CD4-positive, alpha-beta T cell treated with Interleukin-17A for 1 hour (primary cell): ENCODE results near the gene SUMF1.
"Not testable (repeated sequence)": the region's sequence is repeated elsewhere in the genome, so short reads cannot be mapped to it uniquely, and the experiment has no call there.

Experiments
- DNase-seq: peaks from one replicate; pipeline ENCODE4 v3.0.0-alpha.2; 2020

Gene SUMF1

DNA sequence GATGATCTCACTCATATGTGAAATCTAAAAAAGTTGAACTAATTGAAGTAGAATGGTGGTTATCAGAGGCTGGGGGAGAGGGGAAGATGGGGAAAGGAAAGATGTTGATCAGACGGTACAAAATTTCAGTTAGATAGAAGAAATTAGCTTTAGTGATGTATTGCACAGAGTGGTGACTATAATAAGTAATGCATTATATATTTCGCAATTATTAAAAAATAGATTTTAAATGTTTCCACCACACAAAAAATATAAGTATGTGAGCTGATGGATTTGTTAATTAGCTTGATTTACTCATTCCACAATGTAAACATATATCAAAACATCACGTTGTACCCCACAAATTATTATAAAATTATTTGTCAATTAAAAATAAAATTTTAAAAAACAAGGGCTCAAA lies 8.1 kb downstream of the SUMF1 start:
- DNase-seq, result no peak

DNA sequence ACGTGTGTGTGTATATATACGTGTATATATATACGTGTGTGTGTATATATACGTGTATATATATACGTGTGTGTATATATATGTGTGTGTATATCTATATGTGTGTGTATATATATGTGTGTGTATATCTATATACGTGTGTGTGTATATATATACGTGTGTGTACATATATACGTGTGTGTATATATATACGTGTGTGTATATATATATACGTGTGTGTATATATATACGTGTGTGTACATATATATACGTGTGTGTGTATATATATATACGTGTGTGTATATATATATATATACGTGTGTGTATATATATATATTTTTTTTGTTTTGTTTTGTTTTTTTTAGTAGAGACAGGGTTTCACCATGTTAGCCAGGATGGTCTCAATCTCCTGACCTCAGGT lies 10.3 kb downstream of the SUMF1 start:
- DNase-seq, result not testable (repeated sequence)

DNA sequence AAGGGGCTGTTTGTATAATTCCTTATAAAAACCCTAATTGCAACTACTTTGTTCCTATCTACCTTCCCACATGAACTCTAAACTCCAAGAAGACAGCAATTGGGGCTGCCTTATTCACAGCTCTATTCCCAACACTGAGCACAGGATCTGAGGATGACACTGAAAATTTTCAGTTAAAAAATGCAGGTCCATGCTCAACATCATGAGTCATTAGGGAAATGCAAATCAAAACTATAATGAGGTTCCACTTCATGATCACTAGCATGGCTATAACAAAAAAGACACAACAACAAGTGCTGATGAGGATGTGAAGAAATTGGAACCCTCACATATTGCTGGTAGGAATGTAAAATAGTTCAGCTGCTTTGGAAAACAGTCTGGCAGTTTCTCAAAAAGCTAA lies 12.9 kb downstream of the SUMF1 start:
- DNase-seq, result no peak

DNA sequence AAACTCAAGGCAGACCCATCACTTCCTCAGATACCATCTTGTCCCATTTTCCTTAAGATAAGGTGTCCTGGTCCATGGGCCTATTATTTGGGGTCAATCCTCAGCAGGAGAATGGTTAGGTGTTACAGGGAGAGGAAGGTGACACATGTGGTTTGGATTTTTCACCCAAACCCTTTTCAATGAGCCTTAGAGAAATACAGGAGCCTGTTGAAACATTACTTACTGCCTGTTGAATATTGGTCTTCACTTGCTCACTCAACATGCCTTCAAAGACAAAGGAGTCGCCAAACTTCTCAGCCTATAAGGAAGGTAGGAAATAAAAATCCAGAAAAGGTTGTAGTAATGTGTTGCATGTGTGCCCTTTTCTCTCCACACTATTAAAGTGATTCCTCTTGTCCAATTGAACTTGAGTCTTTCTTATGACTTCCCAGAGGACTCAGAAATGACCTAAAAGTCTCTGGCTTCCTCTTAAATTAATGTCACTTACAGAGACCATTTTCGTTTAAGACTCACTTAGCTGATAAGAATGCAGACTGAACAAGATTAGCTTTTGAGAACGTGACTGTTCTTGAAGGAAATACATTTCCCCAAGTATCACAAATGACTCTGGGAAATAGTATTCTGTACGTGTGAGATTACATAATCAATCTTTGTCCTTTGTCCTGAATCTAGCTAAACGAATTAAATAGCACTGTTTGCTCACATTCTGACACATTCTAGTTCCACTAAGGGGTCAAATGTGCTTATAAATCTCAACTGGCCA lies 17.8 kb downstream of the SUMF1 start:
- DNase-seq, result no peak

DNA sequence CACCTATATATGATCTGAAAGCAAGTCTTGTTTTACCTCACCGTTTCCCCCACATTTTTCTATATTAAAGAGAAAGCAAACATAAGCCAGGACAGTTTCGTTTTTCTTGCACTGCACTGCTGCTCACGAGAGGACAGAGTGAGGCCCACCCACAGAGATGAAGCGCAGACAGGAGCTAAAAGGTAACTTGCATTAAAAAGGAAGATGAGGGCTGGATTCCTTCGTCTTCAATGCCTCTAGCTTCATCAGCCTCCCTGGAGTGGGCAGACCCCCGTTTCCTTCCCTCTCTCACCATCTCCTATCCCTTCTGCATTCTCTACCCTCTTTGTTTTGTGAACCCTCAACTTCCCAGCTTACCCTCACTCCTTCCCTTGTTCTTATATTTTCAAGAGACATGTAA lies 18.9 kb downstream of the SUMF1 start:
- no peak for DNase-seq

DNA sequence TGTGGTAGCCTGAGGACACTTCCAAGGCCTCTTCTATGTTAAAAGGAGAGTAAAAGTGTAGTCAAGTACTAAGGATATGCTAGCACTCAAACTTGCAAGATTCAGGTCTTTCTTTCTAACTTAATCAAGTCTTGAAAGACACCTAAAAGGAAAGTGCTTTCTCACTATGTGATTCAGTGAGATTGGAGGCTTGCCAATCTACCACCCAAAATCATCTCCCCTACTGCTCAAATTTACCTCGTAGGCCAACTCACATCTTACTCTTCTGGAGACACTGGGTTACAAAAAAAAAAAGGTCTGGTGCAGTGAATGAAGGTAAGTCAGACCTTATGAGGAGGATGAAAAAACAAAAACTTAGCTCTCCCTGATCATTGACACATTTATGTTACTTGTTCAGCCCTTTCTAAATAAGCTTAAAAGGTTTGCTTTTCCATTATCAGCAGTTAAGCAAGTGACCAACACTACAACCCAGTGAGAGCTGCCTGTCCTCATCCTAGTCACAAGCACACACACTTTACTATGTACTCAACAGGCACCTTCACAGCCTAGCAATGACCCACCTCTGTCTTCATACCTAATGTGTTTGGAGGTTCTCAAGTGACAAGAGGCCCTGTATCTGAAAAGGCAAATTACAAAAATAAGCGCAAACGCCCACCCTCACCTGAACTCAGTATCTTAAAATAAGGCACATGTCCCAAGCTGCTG lies 19.6 kb downstream of the SUMF1 start:
- no peak for DNase-seq

DNA sequence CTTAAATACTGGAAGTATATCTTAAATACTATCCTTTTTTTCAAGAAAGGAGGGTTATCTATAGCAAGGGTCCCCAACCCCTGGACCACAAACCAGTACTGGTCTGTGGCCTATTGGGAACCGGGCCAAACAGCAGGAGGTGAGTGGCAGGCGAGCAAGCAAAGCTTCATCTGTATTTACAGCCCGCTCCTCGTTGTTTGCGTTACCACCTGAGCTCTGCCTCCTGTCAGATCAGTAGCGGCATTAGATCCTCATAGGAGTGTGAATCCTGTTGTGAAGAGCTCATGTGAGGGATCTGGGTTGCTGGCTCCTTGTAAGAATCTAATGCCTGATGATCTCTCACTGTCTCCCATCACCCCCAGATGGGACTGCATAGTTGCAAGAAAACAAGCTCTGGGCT lies 26.1 kb downstream of the SUMF1 start:
- no peak for DNase-seq

DNA sequence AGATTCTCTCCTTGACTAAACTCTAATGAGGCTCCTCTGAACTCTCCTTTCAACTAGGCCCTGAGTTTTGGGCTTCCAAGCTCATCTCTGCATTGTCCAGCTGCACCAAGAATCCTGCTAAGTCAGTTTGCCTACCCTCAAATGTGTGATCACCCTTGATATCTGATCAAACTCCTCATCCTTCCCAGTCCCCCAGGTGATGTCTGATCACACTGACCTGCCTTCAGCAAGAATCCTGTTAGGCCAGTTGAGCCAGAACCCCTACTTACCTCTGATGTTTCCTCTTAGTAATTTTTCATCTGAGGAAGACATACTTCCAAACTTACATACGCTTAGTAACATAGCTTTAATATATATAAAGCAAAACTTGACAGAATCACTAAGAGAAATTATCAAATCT lies 28.8 kb downstream of the SUMF1 start:
- DNase-seq, result no peak

DNA sequence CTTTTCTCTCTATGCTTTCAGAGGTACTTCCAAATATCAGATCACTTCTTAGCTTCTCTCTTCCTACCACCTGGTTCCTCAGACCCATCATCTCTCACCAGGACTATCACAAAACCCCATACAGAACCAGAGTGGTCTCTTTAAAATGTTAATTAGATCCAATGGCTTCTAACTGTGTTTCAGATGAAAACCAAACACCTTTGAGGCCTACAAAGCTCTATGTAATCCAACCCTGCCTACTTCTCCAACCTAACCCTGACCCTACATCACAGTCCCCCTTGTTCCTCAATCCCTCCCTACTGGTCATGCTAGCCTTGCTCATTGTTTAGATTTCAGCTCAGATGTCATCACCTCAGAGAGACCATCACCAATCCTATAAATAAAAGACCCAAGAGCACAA lies 34.8 kb downstream of the SUMF1 start:
- DNase-seq, result no peak

DNA sequence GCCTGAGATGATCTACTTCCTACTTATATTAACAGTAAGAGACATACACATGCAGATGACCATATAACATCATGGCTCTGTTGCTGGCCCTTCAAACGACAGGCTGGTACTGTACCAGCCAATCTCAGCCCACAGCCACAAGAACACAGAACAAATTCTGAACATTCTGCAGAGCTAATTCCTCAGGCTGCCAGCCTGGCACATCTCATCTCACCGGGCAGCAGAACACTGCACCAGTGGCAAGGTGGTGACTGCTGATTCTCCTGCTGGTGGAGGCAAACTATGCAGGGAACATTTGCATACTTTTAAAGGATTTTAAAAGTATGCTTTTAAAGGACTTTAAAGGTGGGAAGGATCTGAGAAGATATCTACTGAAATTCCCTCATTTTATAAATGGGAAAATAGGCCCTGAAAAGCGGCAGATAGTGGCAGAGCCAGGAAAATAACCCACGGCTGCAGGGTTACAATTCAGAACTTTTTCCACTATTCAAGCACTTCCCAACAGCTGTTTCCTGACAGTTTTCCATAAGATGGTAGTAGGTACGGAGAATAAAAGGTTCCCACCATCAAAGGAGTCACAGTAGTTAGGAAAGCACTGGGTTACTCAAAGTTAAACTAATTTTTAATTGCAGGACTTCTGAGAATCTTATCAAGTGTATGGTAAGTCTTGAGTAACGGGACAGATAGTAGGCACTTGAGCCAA lies 37.3 kb downstream of the SUMF1 start:
- DNase-seq, result no peak

DNA sequence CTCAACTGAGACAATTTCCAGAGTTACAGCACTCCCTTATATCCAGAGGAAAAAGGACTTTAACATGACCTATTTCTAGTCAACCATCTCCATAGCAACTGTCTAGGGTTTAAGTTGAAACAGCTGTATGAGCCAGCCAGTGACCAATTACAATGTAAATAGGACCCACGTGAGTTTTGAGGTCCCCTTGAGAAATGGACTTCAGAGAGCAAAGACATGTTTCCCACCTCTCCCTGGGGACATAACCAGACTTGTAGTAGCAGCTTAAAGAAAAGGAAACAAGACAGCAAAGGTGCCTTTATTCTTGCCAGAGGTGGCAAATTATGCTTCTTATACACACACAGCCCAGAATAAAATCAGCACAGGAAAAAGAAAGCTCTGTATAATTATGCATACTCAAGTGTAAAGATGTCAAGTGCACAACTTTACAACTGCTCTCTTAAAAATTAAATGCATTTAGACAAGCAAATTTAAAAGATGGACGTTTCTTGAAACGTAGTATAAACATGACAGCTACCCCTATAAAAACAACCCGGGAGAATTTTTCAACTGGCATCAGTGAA lies 40.2 kb downstream of the SUMF1 start:
- DNase-seq, result no peak

DNA sequence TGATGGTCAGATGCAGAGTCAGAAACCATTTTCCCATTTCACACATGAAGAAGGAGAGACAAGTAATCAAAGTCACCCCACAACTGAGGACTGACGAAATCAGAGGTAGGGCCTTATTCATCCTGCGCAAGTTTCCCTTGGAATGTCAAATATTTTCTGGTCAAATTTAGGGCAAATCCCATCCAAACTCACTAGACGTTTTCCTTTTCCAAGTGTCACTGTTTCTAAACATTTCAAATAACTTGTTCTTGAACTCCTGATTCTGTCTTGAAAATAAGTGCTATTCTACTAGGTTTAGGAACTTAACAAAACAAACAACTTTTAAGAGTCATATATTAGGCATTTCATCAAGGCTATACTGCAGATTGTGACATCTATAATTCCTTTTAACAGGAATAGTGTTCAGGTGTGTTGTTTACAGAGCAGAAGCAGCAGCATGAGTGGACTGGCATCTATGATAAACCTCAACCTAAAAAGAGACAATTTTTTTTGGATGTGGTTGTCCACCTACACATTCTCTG lies 40.7 kb downstream of the SUMF1 start:
- no peak for DNase-seq

DNA sequence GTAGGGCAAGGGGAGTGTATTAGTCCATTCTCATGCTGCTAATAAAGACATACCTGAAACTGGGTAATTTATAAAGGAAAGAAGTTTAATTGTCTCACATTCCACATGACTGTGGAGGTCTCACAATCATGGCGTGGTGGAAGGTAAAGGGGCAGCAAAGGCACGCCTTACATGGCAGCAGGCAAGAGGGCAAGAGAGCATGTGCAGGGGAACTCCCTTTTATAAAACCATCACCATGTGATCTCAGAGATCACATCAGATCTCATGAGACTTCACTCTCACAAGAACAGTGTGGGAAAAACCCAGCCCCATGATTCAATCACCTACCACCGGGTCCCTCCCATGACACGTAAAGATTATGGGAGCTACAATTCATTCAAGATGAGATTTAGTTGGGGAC lies 41.4 kb downstream of the SUMF1 start:
- no peak for DNase-seq

DNA sequence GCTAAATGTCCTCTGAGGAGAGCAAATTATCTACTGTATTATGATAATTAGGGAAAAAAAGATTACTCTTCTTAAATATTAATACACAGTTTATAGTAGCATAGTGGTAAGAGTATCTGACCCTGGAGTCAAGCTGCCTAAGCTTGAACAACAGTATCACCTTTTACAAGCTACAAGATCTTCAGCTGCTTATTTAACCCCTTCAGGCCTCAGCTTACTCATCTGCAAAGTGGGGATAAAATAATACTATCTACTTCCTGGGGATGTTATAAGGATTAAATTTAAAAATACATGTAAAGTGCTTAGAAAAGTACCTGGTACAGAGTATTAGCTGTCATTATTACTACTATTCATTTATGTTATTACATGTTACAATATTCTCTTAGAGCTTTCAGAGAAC lies 42.0 kb downstream of the SUMF1 start:
- no peak for DNase-seq

DNA sequence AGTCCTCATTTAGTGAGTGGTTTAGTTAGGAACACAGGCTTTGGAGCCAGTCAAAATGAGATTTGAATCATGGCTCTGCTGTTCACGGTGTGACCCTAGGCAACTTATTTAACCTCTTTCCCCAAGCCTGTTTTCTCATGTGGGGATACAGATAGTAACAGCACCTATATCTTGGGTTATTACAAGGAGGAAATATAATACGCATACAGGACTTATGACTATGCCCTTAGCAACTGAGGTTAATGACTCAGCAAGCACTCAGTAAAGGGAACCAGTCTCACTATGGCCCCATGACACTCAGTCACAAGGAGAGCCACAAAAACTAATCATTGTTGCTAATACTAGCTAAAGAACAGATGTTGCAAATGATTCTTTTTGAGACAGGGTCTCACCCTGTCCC lies 45.9 kb downstream of the SUMF1 start:
- no peak for DNase-seq

DNA sequence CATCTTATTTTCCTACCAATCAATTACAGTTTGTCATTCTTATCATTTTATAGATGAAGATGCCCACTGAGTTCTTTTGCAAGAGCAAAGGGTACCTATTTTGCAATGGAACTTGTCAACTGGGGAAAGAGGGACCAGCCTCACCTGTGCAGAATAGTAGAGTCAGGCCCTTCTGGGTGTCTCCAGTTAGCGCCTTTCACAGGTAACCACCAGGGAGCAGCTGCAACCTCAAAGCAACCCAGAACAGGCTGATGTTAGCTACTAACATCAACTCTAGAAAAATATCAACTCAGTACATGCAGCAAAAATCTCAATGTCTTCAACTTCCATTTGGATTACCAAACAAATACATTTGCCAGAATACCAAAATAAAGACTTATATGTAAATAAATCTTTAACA lies 47.1 kb downstream of the SUMF1 start:
- no peak for DNase-seq

DNA sequence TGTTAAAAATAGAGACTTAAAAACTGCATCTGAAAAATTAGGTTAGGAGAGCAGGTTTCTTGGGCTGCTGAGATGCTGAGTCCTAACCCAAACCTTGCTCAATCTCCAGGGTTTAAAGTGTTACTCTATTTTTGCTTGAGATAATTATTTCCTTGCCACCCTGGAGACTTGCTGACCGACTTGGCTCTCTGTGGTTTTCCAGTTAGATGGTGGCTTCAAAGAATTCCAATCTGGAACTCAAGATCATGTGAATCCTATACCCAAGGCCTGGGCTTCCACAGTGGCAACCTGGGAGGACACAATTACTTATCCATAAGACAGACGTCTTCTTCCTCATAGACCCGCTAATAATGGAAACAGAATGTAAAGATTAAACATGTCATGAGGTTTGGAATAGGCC lies 47.7 kb downstream of the SUMF1 start:
- no peak for DNase-seq

DNA sequence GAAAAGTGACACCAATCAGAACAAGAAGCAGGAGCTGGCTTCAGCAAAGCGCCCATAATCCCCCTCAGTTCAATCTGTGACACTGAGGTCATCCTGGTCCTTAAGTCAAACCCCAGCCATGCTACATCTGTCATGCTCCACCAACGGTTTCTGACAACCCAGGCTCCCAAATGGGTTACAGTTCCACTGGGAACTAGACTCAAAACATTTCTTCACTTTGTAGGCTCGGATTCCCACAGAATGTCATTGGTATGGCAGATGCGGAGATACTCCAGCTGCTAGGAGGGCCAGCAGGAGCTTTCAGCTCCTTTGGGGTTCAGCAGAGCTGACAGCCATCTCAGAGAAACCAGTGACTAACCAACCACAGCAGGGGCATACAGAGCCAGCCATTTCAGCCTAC lies 48.9 kb downstream of the SUMF1 start:
- DNase-seq, result no peak

DNA sequence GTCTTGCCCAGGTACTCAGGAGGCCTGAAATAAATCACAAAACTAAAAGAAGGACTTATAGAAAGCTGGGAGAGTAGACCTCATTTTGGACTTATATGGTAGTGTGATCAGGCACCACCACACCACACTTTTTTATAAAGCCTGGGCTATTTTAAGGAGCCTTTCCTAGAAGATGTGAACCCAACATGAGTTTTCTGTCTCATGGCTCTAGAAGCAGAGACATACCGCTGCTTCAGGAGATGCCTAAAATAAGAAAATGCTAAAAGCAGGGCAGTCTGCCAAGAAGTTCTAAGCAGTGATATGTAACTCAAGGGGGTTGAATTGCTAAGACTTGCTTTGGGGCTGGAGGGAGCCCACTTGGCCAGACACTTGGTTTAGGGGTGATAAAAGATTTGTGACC lies 49.6 kb downstream of the SUMF1 start:
- no peak for DNase-seq

DNA sequence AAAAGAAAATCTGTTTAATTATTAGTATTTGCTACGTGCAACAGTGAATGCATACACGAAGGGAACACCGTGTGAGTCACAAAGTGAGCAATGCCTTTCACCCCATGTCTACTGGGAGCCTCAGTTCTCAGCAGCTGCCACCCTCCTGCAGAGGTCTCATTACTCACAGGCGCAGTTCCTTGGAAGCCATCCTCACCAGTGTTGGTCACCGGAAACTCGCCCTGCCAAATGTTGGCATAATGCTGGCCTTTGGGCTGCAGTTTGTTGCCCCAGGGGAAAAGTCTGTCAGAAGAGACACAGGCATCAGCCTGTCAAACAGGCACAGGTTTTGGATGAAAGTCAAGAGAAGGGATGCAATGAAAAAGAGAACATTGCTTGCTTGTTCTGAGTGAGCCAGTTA lies 50.1 kb downstream of the SUMF1 start:
- DNase-seq, result no peak

DNA sequence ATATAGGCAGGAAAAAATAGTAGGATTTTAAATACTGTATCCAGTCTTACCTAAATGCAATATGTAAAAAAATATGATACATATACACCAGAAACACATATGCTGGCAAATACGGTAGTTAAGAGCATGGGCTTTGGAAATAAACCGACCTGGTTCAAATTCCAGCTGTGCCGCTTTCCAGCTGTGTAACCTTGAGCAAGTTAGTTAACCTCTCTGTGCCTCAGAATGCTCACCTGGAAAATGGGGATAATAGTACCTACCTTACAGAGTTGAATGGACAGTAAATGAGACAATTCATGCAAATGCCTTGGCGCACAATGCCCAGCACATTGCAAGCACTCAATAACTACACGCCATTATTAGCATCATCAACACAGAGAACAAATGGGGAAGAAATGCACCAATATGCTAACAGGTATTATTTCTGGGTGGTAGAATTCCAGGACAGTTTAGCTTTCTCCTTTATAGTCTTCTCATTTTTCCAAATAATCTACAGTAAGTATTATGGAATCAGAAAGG lies 50.6 kb downstream of the SUMF1 start:
- no peak for DNase-seq

DNA sequence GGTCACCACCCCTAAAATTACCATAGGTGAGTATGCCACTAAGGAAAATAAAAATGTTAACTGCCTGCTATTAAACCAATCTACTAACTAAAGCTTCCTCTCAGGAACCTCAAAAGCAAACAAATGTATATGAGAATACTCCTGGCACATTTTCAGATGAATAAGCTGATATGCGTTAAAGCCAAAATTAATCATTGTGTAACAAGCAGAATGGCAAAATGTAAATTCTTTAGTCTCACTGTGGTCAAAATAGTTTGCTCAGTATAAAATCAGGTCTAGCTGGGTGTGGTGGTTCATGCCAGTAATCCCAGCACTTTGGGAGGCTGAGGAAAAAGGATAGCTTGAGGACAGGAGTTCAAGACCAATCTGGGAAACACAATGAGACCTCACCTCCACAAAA lies 53.6 kb downstream of the SUMF1 start:
- no peak for DNase-seq

DNA sequence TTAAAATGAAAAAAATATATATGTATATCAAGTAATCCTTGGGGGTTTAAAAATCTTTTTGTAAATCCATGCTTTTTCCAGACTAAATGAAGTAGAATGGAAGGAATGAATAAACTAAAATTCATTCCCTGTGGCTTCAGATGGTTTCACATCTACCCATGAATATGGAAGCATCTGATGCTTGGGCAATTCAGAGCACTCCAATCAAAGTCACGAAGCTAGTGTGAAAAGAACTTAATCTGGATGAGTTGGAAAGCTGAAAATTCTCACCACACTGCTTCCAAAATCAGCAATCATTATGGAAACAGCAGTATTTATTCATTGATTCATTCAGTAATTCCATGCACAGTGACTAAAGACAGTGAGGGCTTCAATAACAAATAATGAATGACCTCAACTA lies 55.2 kb downstream of the SUMF1 start:
- no peak for DNase-seq
